GM20000 (cell line): ENCODE measurements around the gene ATP6V1E1.

ENCODE experiments used
- DNase-seq: peaks from one replicate; pipeline ENCODE4 v3.0.0; 2012; ENCODE audit warnings: low spot score
- CTCF ChIP-seq: IDR thresholded peaks from 2 replicates; pipeline ENCODE4 v1.5.1; 2012; ENCODE audit warnings: mild to moderate bottlenecking, control low read depth; ENCODE audit errors: extremely low read depth, missing control alignments

The ATP6V1E1 gene

GRCh38 chr22:17542452-17542851, 86.1 kb downstream of the ATP6V1E1 start:
- TF ChIP-seq CTCF: no peak
- DNase-seq: no peak
